Neural crest cell (in vitro differentiated cells): ENCODE data around the gene DET1. TPM values are rescaled to one million over a fixed set of nuclear protein-coding genes. Genes with fewer than 3 reads are reported as not detected.
A peak's percentile ranks its signal among the peaks of the same experiment; 100 is the strongest.

Source experiments
- DNase-seq: peaks from one replicate; pipeline ENCODE4 v3.0.0; 2021; ENCODE audit warnings: low read depth, mixed read lengths, low spot score
- H3K27ac Mint-ChIP-seq: one replicate; pipeline ENCODE4 v1.8.0; 2021; ENCODE audit warnings: mild to moderate bottlenecking, mixed read lengths; ENCODE audit not compliant: unreplicated experiment
- H3K27me3 Mint-ChIP-seq: 2 replicates; pipeline ENCODE4 v1.8.0; 2021; ENCODE audit warnings: low read depth, mild to moderate bottlenecking, mixed read lengths
- H3K36me3 Mint-ChIP-seq: 2 replicates; pipeline ENCODE4 v1.8.0; 2021; ENCODE audit warnings: low read depth, mild to moderate bottlenecking, mixed read lengths
- H3K4me1 Mint-ChIP-seq: 2 replicates; pipeline ENCODE4 v1.8.0; 2021; ENCODE audit warnings: mixed read lengths
- H3K4me3 Mint-ChIP-seq: one replicate; pipeline ENCODE4 v1.8.0; 2021; ENCODE audit warnings: mild to moderate bottlenecking, mixed read lengths
- H3K9me3 Mint-ChIP-seq: 2 replicates; pipeline ENCODE4 v1.8.0; 2021; ENCODE audit warnings: mixed read lengths
- long read RNA-seq: library from polyadenylated mRNA; unstranded; transcript quantifications from one replicate; pipeline ENCODE4 v2.0.0, GENCODE V29; 2020
- total RNA-seq: library from RNA; stranded (reverse); gene quantifications from 2 replicates; pipeline ENCODE4 v1.2.1, GENCODE V29; 2021
- TF ChIP-seq, protein P1 (sequence below): fragments of 200-600 bp; sonication (generic); conservative IDR thresholded peaks from 2 replicates; pipeline ENCODE4 v1.5.0; 2021; ENCODE audit warnings: antibody characterized with exemption, mild to moderate bottlenecking

Gene DET1
- total RNA-seq: 14.0 and 16.1 TPM in 2 replicates
- long read RNA-seq, transcript DET1-201 (5 exons, 2,267 nt): major isoform, 9 of 25 reads
- long read RNA-seq, partial matches to known transcripts: 3 of 25 reads
- long read RNA-seq, other reads (novel, unspliced or antisense): 11 of 25 reads

DNA sequence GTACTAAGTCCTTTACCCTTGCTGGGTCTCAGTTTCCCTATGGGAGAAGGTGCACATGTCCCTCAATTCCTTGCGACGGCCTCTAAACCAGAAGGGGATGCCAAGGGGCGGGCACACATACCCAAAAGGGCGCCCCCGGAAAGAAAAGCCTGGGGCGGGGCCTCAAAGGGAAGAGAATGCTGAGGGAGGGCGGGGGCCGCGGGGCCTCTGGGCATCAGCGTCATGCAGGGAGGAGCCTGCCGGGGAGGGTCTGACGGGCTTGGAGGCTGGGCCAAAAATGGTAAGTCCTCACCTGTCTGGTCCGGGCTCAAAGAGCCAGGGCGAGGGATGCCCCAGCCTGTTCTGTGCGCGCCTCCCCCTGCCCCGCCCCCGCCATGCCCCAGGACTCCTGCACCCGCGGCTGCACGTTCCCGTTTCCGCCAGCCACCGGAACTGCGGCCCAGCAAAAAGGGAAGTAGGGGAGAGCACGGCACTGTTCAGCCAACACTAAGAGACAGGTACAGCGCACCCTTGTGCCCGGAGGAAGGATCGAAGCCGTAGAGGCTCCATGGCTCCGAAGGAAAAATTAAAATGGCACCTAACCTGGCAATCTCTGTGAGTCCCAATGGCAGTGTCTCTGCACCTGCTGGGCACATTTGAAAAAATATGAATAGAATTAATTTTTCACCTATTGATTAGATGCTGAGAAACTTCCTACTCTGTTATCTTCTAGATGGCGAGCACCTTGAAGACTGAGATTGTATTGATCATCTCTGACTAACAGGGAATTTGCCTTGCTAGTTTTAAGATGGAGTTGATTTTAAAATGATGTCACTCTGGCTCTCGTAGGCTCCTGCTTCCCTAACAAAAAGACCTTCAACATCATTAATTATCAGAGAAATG, at the start of gene DET1:
Gene DET1, minus strand, starts transcription at position 434 of the 882 bp plus-strand sequence. CDS start 14,976 bp downstream, outside the sequence.
- peaks cover 3% of the 10 kb centered on the region for H3K27me3 Mint-ChIP-seq
- H3K4me1 Mint-ChIP-seq: peaks cover 27% of the 10 kb centered on the region
- peak within 1 kb of the TSS; percentile 57 for H3K27ac Mint-ChIP-seq
- DNase-seq: peak; percentile 83
- no peak within 1 kb of the TSS for H3K4me3 Mint-ChIP-seq
- H3K36me3 Mint-ChIP-seq: peaks cover 9% of the 10 kb centered on the region
- H3K9me3 Mint-ChIP-seq: peaks cover 4% of the 10 kb centered on the region
- TF ChIP-seq, protein P1, sequence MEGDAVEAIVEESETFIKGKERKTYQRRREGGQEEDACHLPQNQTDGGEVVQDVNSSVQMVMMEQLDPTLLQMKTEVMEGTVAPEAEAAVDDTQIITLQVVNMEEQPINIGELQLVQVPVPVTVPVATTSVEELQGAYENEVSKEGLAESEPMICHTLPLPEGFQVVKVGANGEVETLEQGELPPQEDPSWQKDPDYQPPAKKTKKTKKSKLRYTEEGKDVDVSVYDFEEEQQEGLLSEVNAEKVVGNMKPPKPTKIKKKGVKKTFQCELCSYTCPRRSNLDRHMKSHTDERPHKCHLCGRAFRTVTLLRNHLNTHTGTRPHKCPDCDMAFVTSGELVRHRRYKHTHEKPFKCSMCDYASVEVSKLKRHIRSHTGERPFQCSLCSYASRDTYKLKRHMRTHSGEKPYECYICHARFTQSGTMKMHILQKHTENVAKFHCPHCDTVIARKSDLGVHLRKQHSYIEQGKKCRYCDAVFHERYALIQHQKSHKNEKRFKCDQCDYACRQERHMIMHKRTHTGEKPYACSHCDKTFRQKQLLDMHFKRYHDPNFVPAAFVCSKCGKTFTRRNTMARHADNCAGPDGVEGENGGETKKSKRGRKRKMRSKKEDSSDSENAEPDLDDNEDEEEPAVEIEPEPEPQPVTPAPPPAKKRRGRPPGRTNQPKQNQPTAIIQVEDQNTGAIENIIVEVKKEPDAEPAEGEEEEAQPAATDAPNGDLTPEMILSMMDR: peak; percentile 76

DNA sequence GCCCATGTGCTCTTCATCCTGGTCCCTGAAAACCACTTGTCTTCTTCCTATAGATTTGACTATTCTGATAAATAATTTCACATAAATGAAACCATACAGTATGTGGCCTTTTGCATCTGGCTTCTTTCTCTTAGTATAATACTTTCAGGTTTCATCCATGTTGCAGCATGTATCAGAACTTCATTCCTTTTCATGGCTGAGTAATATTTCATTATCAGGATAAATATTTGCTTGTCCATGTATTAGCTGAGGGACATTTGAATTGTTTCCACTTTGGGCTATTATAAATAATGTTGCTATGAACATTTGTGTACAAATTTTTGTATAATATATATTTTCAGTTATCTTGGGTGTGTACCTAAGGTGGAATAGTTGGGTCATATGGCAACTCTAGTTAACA, 44.9 kb upstream of the DET1 start:
- no peak for DNase-seq
- no peaks in the 10 kb centered on the region for H3K9me3 Mint-ChIP-seq
- H3K4me3 Mint-ChIP-seq: no peak overlapping the region
- TF ChIP-seq, protein P1: no peak
- no peak overlapping the region for H3K27ac Mint-ChIP-seq
- H3K27me3 Mint-ChIP-seq: peaks cover 40% of the 10 kb centered on the region
- H3K36me3 Mint-ChIP-seq: no peaks in the 10 kb centered on the region
- peaks cover 5% of the 10 kb centered on the region for H3K4me1 Mint-ChIP-seq

DNA sequence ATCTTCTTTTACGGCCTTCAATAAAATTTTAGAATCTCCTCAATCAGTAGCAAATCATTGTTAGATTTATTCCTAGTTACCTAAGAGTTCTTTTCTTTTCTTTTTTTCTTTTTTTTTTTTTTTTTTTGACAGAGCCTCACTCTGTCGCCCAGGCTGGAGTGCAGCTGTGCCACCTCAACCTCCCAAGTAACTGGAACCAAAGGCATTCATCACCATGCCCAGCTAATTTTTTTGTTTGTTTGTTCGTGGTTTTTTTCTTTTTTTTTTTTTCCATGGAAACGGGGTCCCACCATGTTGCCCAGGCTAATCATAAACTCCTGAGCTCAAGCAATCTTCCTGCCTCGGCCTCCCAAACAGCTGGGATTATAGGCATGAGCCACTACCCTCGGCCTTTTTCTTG, 44.3 kb upstream of the DET1 start:
- H3K27ac Mint-ChIP-seq: no peak overlapping the region
- no peaks in the 10 kb centered on the region for H3K9me3 Mint-ChIP-seq
- peaks cover 7% of the 10 kb centered on the region for H3K4me1 Mint-ChIP-seq
- H3K36me3 Mint-ChIP-seq: no peaks in the 10 kb centered on the region
- peaks cover 37% of the 10 kb centered on the region for H3K27me3 Mint-ChIP-seq
- H3K4me3 Mint-ChIP-seq: no peak overlapping the region
- TF ChIP-seq, protein P1: no peak
- no peak for DNase-seq

DNA sequence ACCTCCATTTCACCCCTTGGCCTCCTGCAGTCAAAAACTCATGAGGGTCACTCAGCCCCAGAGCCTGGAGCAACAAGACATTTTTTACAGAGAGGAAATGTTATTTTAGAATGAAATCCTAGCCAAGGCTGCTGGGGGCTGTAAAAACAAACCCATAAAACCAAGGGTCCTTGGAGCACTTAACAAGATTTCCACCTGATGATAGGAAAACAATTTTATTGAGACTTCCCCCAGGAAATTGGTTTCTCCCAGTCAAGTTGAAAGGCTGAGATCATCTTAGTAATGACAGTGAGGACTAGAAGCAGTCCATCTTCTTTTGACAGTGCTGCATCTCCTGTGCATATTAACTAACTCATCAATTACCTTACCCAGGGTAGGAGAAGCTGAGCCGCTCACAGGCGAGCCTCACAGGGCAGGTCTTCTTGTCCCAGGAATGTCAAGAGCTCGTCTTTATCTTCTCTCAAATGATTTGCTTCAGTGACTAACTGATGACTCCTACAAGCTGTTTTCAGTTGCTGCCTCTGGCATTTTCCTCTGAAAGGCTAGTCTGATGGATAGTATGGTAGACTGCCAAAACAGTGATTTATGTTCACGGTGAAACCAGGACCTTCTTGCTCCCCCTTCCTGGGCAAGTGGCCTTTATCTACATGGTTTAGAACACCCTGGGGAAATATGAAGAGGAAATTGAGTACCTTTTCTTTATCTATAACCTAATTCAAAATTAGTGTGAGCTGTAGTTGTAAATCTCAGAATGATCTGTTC, 40.1 kb upstream of the DET1 start:
- Mint-ChIP-seq H3K4me1 (peaks cover 7% of the 10 kb centered on the region), H3K27ac (no peak overlapping the region), H3K4me3 (no peak overlapping the region), H3K27me3 (peaks cover 13% of the 10 kb centered on the region), H3K36me3 (no peaks in the 10 kb centered on the region), H3K9me3 (no peaks in the 10 kb centered on the region)
- TF ChIP-seq, protein P1: no peak
- DNase-seq: no peak

DNA sequence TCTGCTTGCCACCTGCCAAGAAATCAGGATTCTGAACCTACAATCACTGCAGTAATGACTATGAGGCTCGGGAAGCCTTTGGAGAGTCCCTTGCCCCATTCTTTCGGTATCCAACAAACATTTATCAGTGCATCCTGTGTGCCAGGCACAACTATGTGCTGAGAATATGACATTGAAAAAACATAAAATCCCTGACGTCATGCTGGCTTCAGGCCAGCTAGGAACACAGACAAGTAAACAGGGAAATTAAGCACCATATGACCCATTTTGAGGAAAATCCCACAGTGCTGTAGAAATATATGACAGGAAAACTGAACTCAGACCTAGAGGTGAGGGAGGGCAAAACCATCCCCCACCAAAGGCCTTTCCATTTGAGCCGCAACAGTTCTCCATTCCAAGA, 34.1 kb upstream of the DET1 start:
- Mint-ChIP-seq H3K9me3 (no peaks in the 10 kb centered on the region), H3K27me3 (peaks cover 6% of the 10 kb centered on the region), H3K4me3 (no peak overlapping the region), H3K27ac (no peak overlapping the region), H3K36me3 (no peaks in the 10 kb centered on the region), H3K4me1 (no peaks in the 10 kb centered on the region)
- no peak for DNase-seq
- TF ChIP-seq, protein P1: no peak
